ENCODE data around the gene HDAC9.

Gene HDAC9

DNA sequence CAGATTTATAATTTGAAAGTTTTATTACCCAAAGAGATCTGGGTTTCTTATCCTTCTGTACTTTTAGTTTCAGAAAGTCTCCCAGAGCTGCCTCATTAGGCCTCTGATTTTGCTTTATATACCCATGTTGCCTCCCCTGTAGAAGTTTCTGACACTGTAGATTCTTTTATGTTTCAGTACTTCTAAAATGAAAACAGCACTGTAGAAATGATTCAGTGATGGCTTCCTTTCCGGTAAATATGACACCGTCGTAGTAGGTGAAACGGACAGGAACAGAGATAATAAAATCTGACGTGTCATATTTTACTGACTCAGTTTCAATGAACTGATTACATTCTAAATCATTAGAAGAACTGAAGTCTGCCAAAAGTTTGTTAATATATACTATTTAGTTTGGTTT is 349.2 kb downstream of the HDAC9 start:
- DNase-seq (ENCODE audit: insufficient read length) (no peak), FAIRE-seq (no peak)
- TF ChIP-seq POLR2AphosphoS5 (IDR thresholded peaks at IDR 0.05; ENCODE audit: low read depth, low read length) = no peak
- TF ChIP-seq POLR2A (IDR thresholded peaks at IDR 0.05; ENCODE audit: low read depth, low read length) = no peak
- TF ChIP-seq TAF1 (IDR thresholded peaks at IDR 0.05; ENCODE audit: borderline replicate concordance, low read depth, low read length) = no peak

DNA sequence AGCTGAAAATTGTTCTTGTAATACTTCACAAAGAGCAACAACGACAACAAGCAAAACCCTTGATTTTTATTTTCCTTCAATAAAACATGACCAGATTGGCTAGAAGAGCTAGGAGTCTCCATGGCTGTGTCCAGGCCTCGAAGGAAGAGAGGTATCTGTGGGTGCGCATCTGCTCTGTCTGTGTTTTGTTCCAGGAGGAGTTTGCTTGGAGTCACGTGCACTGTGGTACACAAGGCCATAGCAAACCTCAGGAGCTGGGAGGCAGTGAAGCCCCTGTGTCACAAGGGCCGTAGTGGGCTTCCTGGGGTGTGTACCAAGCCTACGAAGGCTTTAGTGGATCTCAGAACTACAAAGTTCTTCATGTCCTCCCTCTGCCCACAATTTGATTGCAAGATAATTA is 350.2 kb downstream of the HDAC9 start:
- DNase-seq (ENCODE audit: insufficient read length) (no peak), FAIRE-seq (no peak)
- no peak for TF ChIP-seq TAF1 (IDR thresholded peaks at IDR 0.05; ENCODE audit: borderline replicate concordance, low read depth, low read length)
- TF ChIP-seq POLR2A (IDR thresholded peaks at IDR 0.05; ENCODE audit: low read depth, low read length) = no peak

DNA sequence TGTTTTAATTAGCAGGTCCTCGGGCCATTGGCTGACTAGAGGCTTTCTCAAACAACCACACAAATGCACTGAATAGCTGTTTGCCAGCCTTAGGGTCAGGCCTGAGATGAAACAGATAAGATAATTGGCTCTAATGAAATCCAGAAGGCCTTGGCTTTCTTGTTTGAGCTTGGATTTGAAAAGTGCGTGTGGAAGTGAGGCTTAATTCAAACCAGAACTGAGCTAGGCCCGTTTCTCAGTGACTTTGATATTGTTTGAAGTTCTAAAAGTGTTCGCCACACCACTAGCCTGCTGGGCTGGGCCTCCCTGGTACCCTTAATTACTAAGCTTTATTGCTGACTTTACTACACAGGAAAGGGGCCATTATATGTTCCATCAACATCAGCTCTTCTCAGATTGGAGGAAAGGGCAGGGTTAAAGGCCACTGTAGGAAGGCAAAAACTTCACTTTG is 351.2 kb downstream of the HDAC9 start:
- no peak for DNase-seq (ENCODE audit: insufficient read length)
- no peak for FAIRE-seq
- no peak for TF ChIP-seq TAF1 (IDR thresholded peaks at IDR 0.05; ENCODE audit: borderline replicate concordance, low read depth, low read length)

DNA sequence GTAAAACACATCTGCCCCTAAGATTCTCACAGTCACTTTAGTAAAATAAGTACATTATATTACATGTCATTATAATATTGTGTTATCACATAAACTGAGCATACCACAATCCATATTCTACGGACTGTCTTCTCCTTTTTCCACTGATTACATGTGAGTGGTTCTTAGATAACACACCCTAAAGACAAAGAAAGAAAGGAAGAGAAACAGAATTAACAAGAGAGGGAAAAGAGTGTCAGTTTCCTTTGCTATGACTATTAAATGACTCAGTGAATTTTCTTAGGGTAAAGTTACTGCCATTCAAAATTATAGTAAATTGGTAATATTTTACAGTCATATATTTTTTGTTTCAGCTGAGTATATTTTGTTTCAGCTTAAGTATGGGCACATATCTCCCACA is 353.6 kb downstream of the HDAC9 start:
- TF ChIP-seq TAF1 (IDR thresholded peaks at IDR 0.05; ENCODE audit: borderline replicate concordance, low read depth, low read length) (no peak), POLR2AphosphoS5 (IDR thresholded peaks at IDR 0.05; ENCODE audit: low read depth, low read length) (no peak), POLR2A (IDR thresholded peaks at IDR 0.05; ENCODE audit: low read depth, low read length) (no peak)
- no peak for FAIRE-seq
- no peak for DNase-seq (ENCODE audit: insufficient read length)

DNA sequence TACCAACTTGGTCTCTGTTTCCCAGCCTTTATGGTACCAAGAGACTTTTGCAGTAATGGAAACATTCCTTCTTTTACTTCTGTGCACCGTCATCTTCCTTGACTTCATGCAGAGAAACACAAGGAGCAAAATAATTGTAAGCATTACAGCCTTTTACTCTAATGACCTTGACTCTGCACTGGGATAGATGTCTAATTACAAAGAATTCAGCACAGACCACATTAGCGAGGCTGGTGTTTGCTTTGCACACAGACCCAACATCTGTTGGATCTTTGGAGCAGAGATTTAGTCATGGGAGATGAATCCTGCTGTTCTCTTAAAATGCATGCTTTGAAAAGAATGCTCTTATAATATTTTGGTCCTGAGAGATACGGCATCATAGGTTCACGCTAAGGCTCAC is 360.2 kb downstream of the HDAC9 start:
- FAIRE-seq = no peak
- TF ChIP-seq POLR2AphosphoS5 (IDR thresholded peaks at IDR 0.05; ENCODE audit: low read depth, low read length) = no peak
- no peak for TF ChIP-seq POLR2A (IDR thresholded peaks at IDR 0.05; ENCODE audit: low read depth, low read length)
- no peak for TF ChIP-seq TAF1 (IDR thresholded peaks at IDR 0.05; ENCODE audit: borderline replicate concordance, low read depth, low read length)
- DNase-seq (ENCODE audit: insufficient read length) = no peak

DNA sequence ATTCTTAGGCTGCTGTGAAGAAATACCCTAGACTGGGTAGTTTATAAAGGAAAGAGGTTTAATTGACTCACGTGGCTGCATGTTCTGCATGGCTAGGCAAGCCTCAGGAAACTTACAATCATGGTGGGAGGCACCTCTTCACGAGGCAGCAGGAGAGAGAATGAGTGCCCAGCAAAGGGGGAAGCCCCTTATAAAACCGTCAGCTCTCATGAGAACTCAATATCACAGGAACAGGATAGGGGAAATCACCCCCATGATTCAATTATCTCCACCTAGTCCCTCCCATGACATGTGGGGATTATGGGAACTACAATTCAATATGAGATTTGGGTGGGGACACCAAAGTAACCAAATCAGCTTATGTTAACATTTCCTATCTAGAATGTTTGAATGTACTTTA is 362.7 kb downstream of the HDAC9 start:
- FAIRE-seq (no peak), DNase-seq (ENCODE audit: insufficient read length) (no peak)

DNA sequence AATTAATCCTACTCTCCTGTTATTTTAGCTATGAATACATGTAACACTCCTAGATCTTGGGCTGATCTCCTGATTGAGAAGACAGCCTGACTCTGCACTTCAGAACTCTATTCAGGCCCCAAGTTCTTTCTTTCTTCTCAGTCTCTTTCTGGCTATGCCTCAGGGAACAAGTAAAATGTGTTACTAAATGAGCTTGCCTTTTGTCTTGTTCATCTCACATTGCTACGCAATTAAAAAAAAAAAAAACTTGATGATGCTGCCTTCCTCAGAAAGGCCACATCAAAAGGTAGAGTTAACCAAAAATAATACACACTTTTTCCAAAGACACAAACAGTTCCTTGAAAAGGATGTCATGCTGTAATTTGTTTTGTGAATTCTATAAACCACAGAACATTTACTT is 363.8 kb downstream of the HDAC9 start:
- TF ChIP-seq POLR2A (IDR thresholded peaks at IDR 0.05; ENCODE audit: low read depth, low read length) (no peak), TAF1 (IDR thresholded peaks at IDR 0.05; ENCODE audit: borderline replicate concordance, low read depth, low read length) (no peak), POLR2AphosphoS5 (IDR thresholded peaks at IDR 0.05; ENCODE audit: low read depth, low read length) (no peak)
- FAIRE-seq = no peak
- DNase-seq (ENCODE audit: insufficient read length) = no peak

More for the DNA sequence above, 362.7 kb downstream of the HDAC9 start:
- TF ChIP-seq POLR2A (IDR thresholded peaks at IDR 0.05; ENCODE audit: low read depth, low read length) (no peak), TAF1 (IDR thresholded peaks at IDR 0.05; ENCODE audit: borderline replicate concordance, low read depth, low read length) (no peak), POLR2AphosphoS5 (IDR thresholded peaks at IDR 0.05; ENCODE audit: low read depth, low read length) (no peak)

DNA sequence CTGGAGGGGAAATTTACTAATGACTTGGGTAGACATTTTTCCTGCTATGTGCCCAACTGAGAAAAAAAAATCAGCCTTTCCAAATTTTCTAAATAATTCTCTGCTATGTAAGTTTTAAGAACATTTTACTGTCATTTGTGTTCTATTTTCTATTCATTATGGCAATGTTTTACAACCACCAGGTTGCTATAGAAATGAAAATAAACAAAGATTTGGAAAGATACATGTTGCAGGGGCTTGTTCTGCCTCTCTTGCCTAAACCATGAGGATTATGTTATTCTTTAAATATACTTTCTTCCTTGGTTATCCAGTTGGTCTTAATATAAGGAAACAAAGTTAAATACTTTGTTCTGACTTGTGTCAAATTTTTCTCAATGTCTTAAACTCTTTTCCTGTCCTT is 364.7 kb downstream of the HDAC9 start:
- DNase-seq (ENCODE audit: insufficient read length) (no peak), FAIRE-seq (no peak)
- no peak for TF ChIP-seq POLR2AphosphoS5 (IDR thresholded peaks at IDR 0.05; ENCODE audit: low read depth, low read length)
- TF ChIP-seq POLR2A (IDR thresholded peaks at IDR 0.05; ENCODE audit: low read depth, low read length) = no peak
- TF ChIP-seq TAF1 (IDR thresholded peaks at IDR 0.05; ENCODE audit: borderline replicate concordance, low read depth, low read length) = no peak

DNA sequence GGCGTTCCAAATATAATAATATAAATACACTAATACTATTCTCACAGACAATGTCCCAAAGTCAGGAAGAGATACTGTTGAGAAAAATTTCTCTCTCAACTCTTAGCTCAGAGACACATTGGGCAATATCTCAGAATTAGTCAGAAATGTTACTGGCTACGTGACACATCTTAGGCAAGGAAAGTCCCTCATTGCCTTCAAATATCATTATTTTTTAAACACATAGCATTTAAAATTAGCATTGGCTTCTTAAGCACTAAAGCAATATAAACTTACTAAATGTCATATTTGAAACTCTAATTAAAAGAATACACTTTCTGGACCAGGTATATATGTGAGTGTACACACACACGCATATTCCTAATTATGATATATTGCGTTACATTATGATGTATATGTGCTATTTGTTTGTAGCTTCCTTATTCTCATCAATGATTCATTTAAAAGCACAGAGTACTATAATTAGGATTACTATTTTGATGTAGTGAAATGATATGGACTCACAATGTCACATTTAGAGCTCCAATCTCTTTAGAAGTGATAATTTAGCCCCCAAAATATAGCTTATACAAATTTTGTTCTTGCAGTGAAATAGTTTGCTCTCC is 366.1 kb downstream of the HDAC9 start:
- no peak for FAIRE-seq
- no peak for DNase-seq (ENCODE audit: insufficient read length)
- TF ChIP-seq POLR2AphosphoS5 (IDR thresholded peaks at IDR 0.05; ENCODE audit: low read depth, low read length) = no peak
- no peak for TF ChIP-seq TAF1 (IDR thresholded peaks at IDR 0.05; ENCODE audit: borderline replicate concordance, low read depth, low read length)
- no peak for TF ChIP-seq POLR2A (IDR thresholded peaks at IDR 0.05; ENCODE audit: low read depth, low read length)

DNA sequence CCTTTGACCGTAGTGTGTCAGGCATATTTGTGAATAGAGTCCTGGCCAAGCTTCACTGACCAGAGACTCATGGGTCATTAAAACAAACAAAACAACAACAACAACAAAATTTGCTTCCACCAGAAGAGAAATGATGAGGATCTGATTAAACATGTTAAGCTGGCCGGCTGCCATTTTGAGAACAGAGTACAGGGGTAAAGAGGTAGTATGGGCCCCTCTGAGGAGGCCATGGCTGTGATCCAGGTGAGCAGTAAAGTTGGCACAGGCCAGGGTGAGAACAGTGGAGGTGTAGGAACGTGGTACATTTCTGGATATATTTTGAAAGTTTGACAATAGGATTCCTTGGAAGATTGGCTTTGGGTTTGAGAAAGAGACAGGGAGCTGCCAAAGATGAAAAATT is 369.4 kb downstream of the HDAC9 start:
- FAIRE-seq (no peak), DNase-seq (ENCODE audit: insufficient read length) (no peak)
- TF ChIP-seq TAF1 (IDR thresholded peaks at IDR 0.05; ENCODE audit: borderline replicate concordance, low read depth, low read length) (no peak), POLR2AphosphoS5 (IDR thresholded peaks at IDR 0.05; ENCODE audit: low read depth, low read length) (no peak), POLR2A (IDR thresholded peaks at IDR 0.05; ENCODE audit: low read depth, low read length) (no peak)

DNA sequence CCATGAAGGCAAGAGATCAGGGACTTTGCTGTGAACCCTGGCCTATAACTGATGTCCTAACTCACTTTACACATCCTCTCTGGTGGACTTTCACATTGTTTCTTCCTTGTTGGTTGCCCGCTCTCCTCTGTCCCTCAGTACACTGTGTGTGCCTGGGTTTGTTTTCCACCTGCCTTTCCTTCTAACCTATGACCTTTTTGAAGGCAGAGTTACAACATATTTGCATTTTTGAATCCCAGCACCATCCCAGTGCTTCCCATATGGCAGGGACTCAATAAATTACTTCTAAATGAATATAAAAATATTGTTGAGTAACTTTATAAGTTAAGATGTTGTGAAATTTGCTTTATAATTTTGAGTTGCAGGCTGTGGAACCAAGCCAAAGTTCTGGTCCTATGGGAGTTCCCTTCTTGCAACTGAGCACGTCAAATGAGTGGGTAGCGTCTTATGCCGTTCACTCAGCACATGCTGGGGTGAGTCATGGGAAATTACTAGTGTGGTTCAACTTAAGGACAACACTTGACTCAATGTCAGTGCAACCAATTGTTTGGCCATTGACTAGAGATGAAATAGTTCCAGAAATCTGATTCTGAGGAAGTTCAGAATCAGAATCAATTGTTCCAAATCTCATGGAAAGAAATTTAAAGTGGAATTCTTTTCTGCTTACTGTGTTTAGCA is 370.9 kb downstream of the HDAC9 start:
- TF ChIP-seq POLR2A (IDR thresholded peaks at IDR 0.05; ENCODE audit: low read depth, low read length) = no peak
- TF ChIP-seq TAF1 (IDR thresholded peaks at IDR 0.05; ENCODE audit: borderline replicate concordance, low read depth, low read length) = no peak
- TF ChIP-seq POLR2AphosphoS5 (IDR thresholded peaks at IDR 0.05; ENCODE audit: low read depth, low read length) = no peak
- DNase-seq (ENCODE audit: insufficient read length) = no peak
- FAIRE-seq = no peak

DNA sequence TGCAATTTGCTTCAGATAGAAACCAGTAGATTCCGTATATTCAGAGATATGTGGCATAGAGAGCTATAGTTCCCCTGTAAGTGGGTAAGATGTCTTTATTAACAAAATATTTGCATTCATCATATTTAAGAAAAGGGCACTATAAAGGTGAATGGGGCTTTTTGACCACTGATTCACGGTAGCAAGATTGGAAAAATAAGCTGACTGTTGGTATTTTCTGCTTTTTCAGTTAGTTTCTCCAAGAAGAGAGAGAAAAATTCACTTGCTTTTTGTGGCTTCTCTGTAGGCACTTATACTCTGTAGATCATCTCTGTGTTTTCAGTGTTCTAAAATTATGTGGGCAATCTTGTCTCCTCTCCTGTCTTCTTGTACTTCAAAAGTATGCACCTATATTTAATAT is 376.8 kb downstream of the HDAC9 start:
- FAIRE-seq (no peak), DNase-seq (ENCODE audit: insufficient read length) (no peak)
- TF ChIP-seq POLR2AphosphoS5 (IDR thresholded peaks at IDR 0.05; ENCODE audit: low read depth, low read length) = no peak
- TF ChIP-seq POLR2A (IDR thresholded peaks at IDR 0.05; ENCODE audit: low read depth, low read length) = no peak
- no peak for TF ChIP-seq TAF1 (IDR thresholded peaks at IDR 0.05; ENCODE audit: borderline replicate concordance, low read depth, low read length)

Measured in GM12892 (cell line).